Mesenchymal stem cell (in vitro differentiated cells and primary cell): ENCODE measurements around the gene KRT31.

Source experiments
- DNase-seq: peaks from one replicate; pipeline ENCODE4 v3.0.0-alpha.2; 2013
- H2AFZ ChIP-seq: one replicate; pipeline ENCODE4 v1.6.1; 2013; ENCODE audit warnings: low read depth, mild to moderate bottlenecking, control low read depth, inconsistent platforms, low read length, moderate library complexity
- H2AK5ac ChIP-seq: 2 replicates; pipeline ENCODE4 v1.6.1; 2013; ENCODE audit warnings: low read length, moderate library complexity, mild to moderate bottlenecking, inconsistent platforms; ENCODE audit not compliant: severe bottlenecking
- H2BK120ac ChIP-seq: one replicate; pipeline ENCODE4 v1.6.1; 2013; ENCODE audit warnings: low read depth, mild to moderate bottlenecking, inconsistent platforms, low read length, moderate library complexity
- H2BK12ac ChIP-seq, 2 experiments: one replicate each; pipeline ENCODE4 v1.6.1; 2013; ENCODE audit warnings: inconsistent platforms in 2 of 2, low read length in 2 of 2, mild to moderate bottlenecking in 2 of 2, moderate library complexity in 2 of 2, control low read depth in 1 of 2
- H2BK15ac ChIP-seq: one replicate; pipeline ENCODE4 v1.6.1; 2013; ENCODE audit warnings: mild to moderate bottlenecking, low read depth, inconsistent platforms; ENCODE audit not compliant: poor library complexity, severe bottlenecking
- H2BK5ac ChIP-seq: 2 replicates; pipeline ENCODE4 v1.6.1; 2013; ENCODE audit warnings: low read depth, mild to moderate bottlenecking, low read length, control low read depth, inconsistent platforms; ENCODE audit not compliant: poor library complexity, severe bottlenecking
- H3K14ac ChIP-seq, 2 experiments: one replicate each; pipeline ENCODE4 v1.6.1; 2013; ENCODE audit warnings: inconsistent platforms in 2 of 2, low read length in 2 of 2, control low read depth in 1 of 2, mild to moderate bottlenecking in 1 of 2, moderate library complexity in 1 of 2
- H3K18ac ChIP-seq, 2 experiments: one replicate each; pipeline ENCODE4 v1.6.1; 2013; ENCODE audit warnings: inconsistent platforms in 2 of 2, low read length in 2 of 2, control low read depth in 1 of 2, low read depth in 1 of 2, mild to moderate bottlenecking in 1 of 2
- H3K23ac ChIP-seq, 2 experiments: one replicate each; pipeline ENCODE4 v1.6.1; 2013; ENCODE audit warnings: inconsistent platforms in 2 of 2, low read length in 2 of 2, mild to moderate bottlenecking in 2 of 2, moderate library complexity in 2 of 2, control low read depth in 1 of 2
- H3K27ac ChIP-seq: 2 replicates; pipeline ENCODE4 v1.5.1; 2013; ENCODE audit warnings: mild to moderate bottlenecking, moderate library complexity, low read length, control low read depth, inconsistent platforms; ENCODE audit not compliant: poor library complexity, severe bottlenecking
- H3K27me3 ChIP-seq, 2 experiments: 2 replicates each; pipeline versions ENCODE4 v1.6.1 to v1.7.0; 2013; ENCODE audit warnings: low read length in 2 of 2, mild to moderate bottlenecking in 2 of 2, moderate library complexity in 2 of 2, control low read depth in 1 of 2, inconsistent platforms in 1 of 2; ENCODE audit not compliant: control insufficient read depth in 1 of 2, insufficient read depth in 1 of 2
- H3K36me3 ChIP-seq, 2 experiments: 2 replicates each; pipeline versions ENCODE4 v1.6.1 to v1.7.0; 2013; ENCODE audit warnings: low read length in 2 of 2, control low read depth in 1 of 2, inconsistent platforms in 1 of 2, low read depth in 1 of 2, mild to moderate bottlenecking in 1 of 2; ENCODE audit not compliant: insufficient read depth in 2 of 2, control insufficient read depth in 1 of 2
- H3K4ac ChIP-seq, 2 experiments: one replicate each; pipeline ENCODE4 v1.6.1; 2013; ENCODE audit warnings: inconsistent platforms in 2 of 2, low read length in 2 of 2, mild to moderate bottlenecking in 2 of 2, moderate library complexity in 2 of 2, control low read depth in 1 of 2, low read depth in 1 of 2
- H3K4me1 ChIP-seq: 2 replicates; pipeline ENCODE4 v1.6.1; 2013; ENCODE audit warnings: low read depth, low read length, control low read depth; ENCODE audit not compliant: control insufficient read depth, insufficient read depth
- H3K4me2 ChIP-seq: 2 replicates; pipeline ENCODE4 v1.6.1; 2013; ENCODE audit warnings: low read length, mild to moderate bottlenecking, inconsistent platforms; ENCODE audit not compliant: poor library complexity, severe bottlenecking
- H3K4me3 ChIP-seq, 2 experiments: 2 replicates each; pipeline versions ENCODE4 v1.5.1 to v1.7.0; 2013; ENCODE audit warnings: low read length in 2 of 2, mild to moderate bottlenecking in 2 of 2, control low read depth in 1 of 2, low read depth in 1 of 2; ENCODE audit not compliant: insufficient read depth in 1 of 2
- H3K79me1 ChIP-seq: replicated peaks from 2 replicates; pipeline ENCODE4 v1.6.1; 2013; ENCODE audit warnings: mild to moderate bottlenecking, control low read depth, low read length, inconsistent platforms; ENCODE audit not compliant: poor library complexity, severe bottlenecking
- H3K9ac ChIP-seq: 2 replicates; pipeline ENCODE4 v1.7.0; 2013; ENCODE audit warnings: mild to moderate bottlenecking, low read length, moderate library complexity
- H3K9me3 ChIP-seq: 2 replicates; pipeline ENCODE4 v1.7.0; 2013; ENCODE audit warnings: mild to moderate bottlenecking, low read length; ENCODE audit not compliant: control insufficient read depth
- H4K8ac ChIP-seq: one replicate; pipeline ENCODE4 v1.6.1; 2013; ENCODE audit warnings: inconsistent platforms, mild to moderate bottlenecking, low read length, moderate library complexity
- H4K91ac ChIP-seq: one replicate; pipeline ENCODE4 v1.6.1; 2013; ENCODE audit warnings: mild to moderate bottlenecking, low read length, inconsistent platforms
- WGBS: methylation state at CpG from one replicate; pipeline ENCODE4 v1.1.7; 2013; ENCODE audit warnings: mixed read lengths; 5-methylcytosine and 5-hydroxymethylcytosine counted together

The KRT31 gene

GRCh38 chr17:41360296-41360995 is 37.0 kb downstream of the KRT31 start:
- DNase-seq, result peak; percentile 26
- Histone ChIP-seq H2BK15ac (no peak overlapping the region), H3K14ac (no peak overlapping the region), H3K4me2 (peak overlapping the region; percentile 6), H3K4me3 (no peak overlapping the region), H3K18ac (no peak overlapping the region), H3K4ac (no peak overlapping the region), H2AFZ (peak overlapping the region; percentile 32), H3K23ac (no peak overlapping the region), H4K91ac (no peak overlapping the region), H3K4me1 (peaks cover 2% of the 10 kb centered on the region), H3K27ac (peak overlapping the region; percentile 72), H3K36me3 (no peaks in the 10 kb centered on the region), H3K9ac (no peak overlapping the region), H2BK120ac (no peak overlapping the region), H2BK12ac (no peak overlapping the region), H4K8ac (no peak overlapping the region), H2BK5ac (no peak overlapping the region), H3K79me1 (no peaks in the 10 kb centered on the region), H3K9me3 (peaks cover 11% of the 10 kb centered on the region), H3K27me3 (no peaks in the 10 kb centered on the region), H2AK5ac (no peak overlapping the region)
- 79% methylated on average over 5 of the region's 5 CpGs for WGBS

- H3K14ac ChIP-seq, result no peak overlapping the region
- no peak overlapping the region for H3K4me3 ChIP-seq
- H3K4ac ChIP-seq, result no peak overlapping the region
- H2AK5ac ChIP-seq, result no peak overlapping the region
- no peak overlapping the region for H2BK12ac ChIP-seq
- no peak overlapping the region for H3K9ac ChIP-seq
- H3K4me2 ChIP-seq, result no peak overlapping the region
- H4K8ac ChIP-seq, result no peak overlapping the region
- no peaks in the 10 kb centered on the region for H3K4me1 ChIP-seq
- no peak overlapping the region for H2BK5ac ChIP-seq
- H3K18ac ChIP-seq, result no peak overlapping the region
- H3K23ac ChIP-seq, result no peak overlapping the region
- WGBS, result no CpG with 5 or more reads among the region's 4 CpGs
- peaks cover 0 to 34% of the 10 kb centered on the region in 2 experiments for H3K27me3 ChIP-seq
- H2BK120ac ChIP-seq, result no peak overlapping the region
- no peak overlapping the region for H2BK15ac ChIP-seq
- H2AFZ ChIP-seq, result no peak overlapping the region
- H3K27ac ChIP-seq, result no peak overlapping the region
- H3K9me3 ChIP-seq, result peaks cover 11% of the 10 kb centered on the region
- H4K91ac ChIP-seq, result no peak overlapping the region
- H3K36me3 ChIP-seq, result no peaks in the 10 kb centered on the region
- no peaks in the 10 kb centered on the region for H3K79me1 ChIP-seq
- DNase-seq, result no peak
These were observed 42.9 kb downstream of the KRT31 start for GRCh38 chr17:41354536-41354935.

- no peak for DNase-seq
- H3K4ac ChIP-seq, result no peak overlapping the region
- no peak overlapping the region for H2AFZ ChIP-seq
- H3K79me1 ChIP-seq, result no peaks in the 10 kb centered on the region
- WGBS, result 70% methylated on average over 4 of the region's 7 CpGs
- H4K91ac ChIP-seq, result no peak overlapping the region
- H2BK12ac ChIP-seq, result no peak overlapping the region
- no peak overlapping the region for H3K23ac ChIP-seq
- H3K18ac ChIP-seq, result no peak overlapping the region
- peaks cover 0 to 40% of the 10 kb centered on the region in 2 experiments for H3K27me3 ChIP-seq
- H3K4me3 ChIP-seq, result no peak overlapping the region
- no peaks in the 10 kb centered on the region for H3K36me3 ChIP-seq
- no peak overlapping the region for H3K27ac ChIP-seq
- no peak overlapping the region for H3K14ac ChIP-seq
- H3K4me2 ChIP-seq, result no peak overlapping the region
- no peak overlapping the region for H2AK5ac ChIP-seq
- H4K8ac ChIP-seq, result no peak overlapping the region
- no peak overlapping the region for H2BK5ac ChIP-seq
- H3K9me3 ChIP-seq, result peaks cover 11% of the 10 kb centered on the region
- no peak overlapping the region for H2BK120ac ChIP-seq
- H2BK15ac ChIP-seq, result no peak overlapping the region
- H3K9ac ChIP-seq, result no peak overlapping the region
- no peaks in the 10 kb centered on the region for H3K4me1 ChIP-seq
These were observed 44.6 kb downstream of the KRT31 start for GRCh38 chr17:41352597-41353366.

- Histone ChIP-seq H3K9ac (no peak overlapping the region), H3K79me1 (no peaks in the 10 kb centered on the region), H4K91ac (no peak overlapping the region), H3K4me1 (no peaks in the 10 kb centered on the region), H3K9me3 (peaks cover 5% of the 10 kb centered on the region), H2BK120ac (no peak overlapping the region), H3K27ac (no peak overlapping the region), H2BK5ac (no peak overlapping the region), H3K4me2 (no peak overlapping the region), H3K27me3 (peaks cover 0 to 44% of the 10 kb centered on the region in 2 experiments), H3K4me3 (no peak overlapping the region), H3K4ac (no peak overlapping the region), H3K23ac (no peak overlapping the region), H2BK12ac (no peak overlapping the region), H3K18ac (no peak overlapping the region), H3K36me3 (no peaks in the 10 kb centered on the region), H4K8ac (no peak overlapping the region), H2BK15ac (no peak overlapping the region), H3K14ac (no peak overlapping the region), H2AK5ac (no peak overlapping the region), H2AFZ (no peak overlapping the region)
- 86% methylated on average over 1 of the region's 2 CpGs for WGBS
- DNase-seq, result no peak
These were observed 46.2 kb downstream of the KRT31 start for GRCh38 chr17:41351177-41351576.
